GM18517 (cell line): ENCODE results near the gene LPAR5.

Experiments
- ATAC-seq: cut with Tn5 transposase; IDR thresholded peaks from one replicate; pipeline ENCODE4 v1.9.1; 2021; ENCODE audit warnings: mild to moderate bottlenecking, moderate library complexity; ENCODE audit not compliant: unreplicated experiment

LPAR5 gene

GRCh38 chr12:6635856-6636531 is at the start of gene LPAR5:
Gene LPAR5, minus strand, starts transcription at chr12:6635959. Its CDS starts 14,711 bp downstream, at chr12:6621248.
- ATAC-seq = no peak

DNA sequence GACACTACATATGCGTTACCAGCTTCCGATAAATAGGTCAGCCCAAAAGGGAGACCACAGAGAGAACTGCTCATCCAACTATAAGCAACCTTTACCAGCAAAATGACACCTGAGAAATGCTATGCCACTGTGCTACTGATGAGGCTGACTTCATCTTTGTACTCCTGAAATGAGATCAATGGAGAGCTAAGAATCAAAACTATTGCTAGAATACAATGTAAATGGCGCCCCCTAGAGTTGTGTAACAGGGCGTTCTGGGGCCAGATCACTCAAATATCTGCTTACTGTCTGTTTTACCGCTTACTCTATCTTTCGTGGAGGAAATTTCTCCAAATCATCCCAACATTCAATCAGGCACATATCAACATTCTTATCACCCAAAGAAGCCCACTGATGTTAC is 48.9 kb upstream of the LPAR5 start:
- no peak for ATAC-seq

- no peak for ATAC-seq
Measured at GRCh38 chr12:6676962-6677361, 41.2 kb upstream of the LPAR5 start.

DNA sequence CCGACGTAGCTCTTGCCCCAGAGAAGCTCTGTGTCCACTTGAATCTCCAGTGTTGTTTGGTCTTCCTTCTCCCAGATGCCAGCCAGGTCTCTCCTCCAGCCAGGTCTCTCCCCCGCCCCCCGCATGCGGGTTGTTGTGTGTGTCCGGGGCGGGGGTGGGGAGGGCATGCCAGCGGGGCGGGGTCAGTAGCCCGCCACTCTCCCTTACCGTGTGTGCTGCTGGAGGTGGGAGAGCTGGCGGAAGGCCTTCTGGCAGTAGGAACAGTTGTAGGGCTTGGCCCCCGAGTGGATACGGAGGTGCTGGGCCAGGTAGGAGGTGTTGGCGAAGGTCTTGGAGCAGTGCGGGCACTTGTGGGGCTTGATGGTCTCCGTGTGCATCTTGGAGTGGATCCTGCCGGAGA is 36.4 kb upstream of the LPAR5 start:
- no peak for ATAC-seq

DNA sequence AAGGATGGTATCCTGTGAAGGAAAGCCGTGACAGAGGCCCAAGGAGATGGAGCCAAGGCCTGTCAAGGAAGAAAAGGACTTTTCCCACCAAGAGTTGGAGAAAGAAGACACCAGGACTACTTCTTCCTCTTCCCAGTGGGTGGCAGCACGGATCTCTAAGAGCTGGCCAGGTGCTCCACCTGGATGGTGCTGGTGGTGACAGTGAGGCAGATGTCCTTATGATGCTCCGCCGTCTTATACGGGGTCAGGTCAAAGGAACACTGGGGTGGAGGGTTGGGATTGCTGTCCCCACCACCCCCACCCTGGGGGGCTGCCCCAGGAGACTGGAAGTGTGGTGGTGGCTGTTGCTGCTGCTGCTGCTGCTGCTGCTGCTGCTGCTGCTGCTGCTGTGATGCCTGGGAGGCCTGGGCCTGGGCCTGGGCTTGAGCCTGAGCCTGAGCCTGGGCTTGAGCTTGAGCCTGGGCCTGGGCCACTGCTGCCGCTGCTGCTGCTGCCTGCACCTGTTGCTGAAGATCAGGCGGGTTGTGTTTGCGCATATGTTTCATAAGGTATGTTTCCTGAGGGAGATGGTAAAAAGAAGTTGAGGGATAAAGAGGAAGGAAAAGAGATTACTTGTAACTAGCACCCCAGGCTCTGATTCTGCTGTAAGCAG is 31.9 kb upstream of the LPAR5 start:
- no peak for ATAC-seq

GRCh38 chr12:6666211-6666610 is 30.5 kb upstream of the LPAR5 start:
- no peak for ATAC-seq

DNA sequence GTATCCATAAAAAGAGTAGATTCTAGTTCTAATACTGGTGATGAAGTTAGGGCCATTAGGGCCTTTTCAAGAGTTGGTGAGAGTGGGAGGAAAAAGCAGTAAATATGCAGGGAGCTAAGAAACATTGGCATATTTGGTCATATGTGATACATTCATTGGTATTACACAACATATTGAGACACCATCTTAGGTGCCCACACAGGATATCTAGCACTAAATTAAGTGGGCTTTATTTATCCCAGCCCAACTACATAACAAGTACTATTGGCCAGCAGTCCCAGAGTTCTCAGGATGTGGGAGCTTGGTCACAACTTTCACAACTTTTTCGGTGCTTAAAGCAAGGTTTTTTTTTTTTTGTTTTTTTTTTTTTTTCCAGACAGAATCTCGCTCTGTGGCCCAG is 29.1 kb upstream of the LPAR5 start:
- ATAC-seq = no peak

DNA sequence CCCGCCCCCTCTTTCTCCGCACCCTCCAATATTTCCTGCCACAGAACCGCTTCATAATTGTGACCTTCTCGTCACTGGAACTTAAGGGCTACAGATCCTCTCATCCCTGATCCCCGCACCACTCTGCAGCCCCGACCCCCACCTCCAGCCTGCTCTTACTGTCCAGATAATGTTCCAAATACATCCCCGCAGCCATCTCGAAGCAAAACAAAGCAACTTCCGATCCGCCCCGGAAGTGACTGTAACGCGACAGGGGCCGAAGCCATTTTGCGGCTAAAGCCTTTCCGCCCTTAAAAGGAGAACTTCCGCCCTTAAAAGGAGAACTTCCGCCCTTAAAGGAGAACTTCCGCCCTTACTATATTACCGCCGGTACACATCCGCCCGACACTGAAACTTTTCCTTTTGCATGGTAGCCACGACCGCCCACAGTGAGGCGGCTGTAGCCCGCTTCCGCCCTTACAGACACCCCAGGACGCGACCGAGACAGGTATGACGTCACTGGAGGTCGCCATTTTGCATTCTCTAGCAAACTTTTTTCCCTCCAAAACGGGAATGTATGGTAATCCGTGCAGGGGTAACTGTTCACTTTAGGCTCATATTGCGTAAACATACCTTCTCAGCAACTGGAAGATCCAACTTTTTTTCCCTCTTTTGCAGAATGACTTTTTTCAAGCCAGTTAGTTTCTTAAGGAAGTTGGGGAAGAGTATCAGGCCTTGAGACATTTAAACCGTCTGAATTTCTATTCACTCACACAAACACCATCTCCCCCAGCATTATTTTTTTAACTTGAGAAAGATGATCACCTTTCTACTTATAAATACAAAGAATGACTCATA is 27.4 kb upstream of the LPAR5 start, which contains the start of gene ING4:
ING4 (minus strand) TSS at position 214 of the 837 bp plus-strand sequence; CDS start at position 196, 18 bp downstream.
- ATAC-seq = peak; percentile 97

GRCh38 chr12:6662602-6662905 is 26.8 kb upstream of the LPAR5 start:
- no peak for ATAC-seq

GRCh38 chr12:6653987-6654386 is 18.2 kb upstream of the LPAR5 start:
- no peak for ATAC-seq

- no peak for ATAC-seq
Measured at GRCh38 chr12:6653342-6653741, 17.6 kb upstream of the LPAR5 start.

GRCh38 chr12:6652391-6652790 is 16.6 kb upstream of the LPAR5 start:
- ATAC-seq = no peak

- no peak for ATAC-seq
Measured at GRCh38 chr12:6650832-6651231, 15.1 kb upstream of the LPAR5 start.

GRCh38 chr12:6647083-6647604 is 11.4 kb upstream of the LPAR5 start, which contains the start of gene ACRBP:
Gene ACRBP, minus strand, starts transcription at chr12:6647432. Its CDS starts 66 bp downstream, at chr12:6647366.
- peak; percentile 57 for ATAC-seq

DNA sequence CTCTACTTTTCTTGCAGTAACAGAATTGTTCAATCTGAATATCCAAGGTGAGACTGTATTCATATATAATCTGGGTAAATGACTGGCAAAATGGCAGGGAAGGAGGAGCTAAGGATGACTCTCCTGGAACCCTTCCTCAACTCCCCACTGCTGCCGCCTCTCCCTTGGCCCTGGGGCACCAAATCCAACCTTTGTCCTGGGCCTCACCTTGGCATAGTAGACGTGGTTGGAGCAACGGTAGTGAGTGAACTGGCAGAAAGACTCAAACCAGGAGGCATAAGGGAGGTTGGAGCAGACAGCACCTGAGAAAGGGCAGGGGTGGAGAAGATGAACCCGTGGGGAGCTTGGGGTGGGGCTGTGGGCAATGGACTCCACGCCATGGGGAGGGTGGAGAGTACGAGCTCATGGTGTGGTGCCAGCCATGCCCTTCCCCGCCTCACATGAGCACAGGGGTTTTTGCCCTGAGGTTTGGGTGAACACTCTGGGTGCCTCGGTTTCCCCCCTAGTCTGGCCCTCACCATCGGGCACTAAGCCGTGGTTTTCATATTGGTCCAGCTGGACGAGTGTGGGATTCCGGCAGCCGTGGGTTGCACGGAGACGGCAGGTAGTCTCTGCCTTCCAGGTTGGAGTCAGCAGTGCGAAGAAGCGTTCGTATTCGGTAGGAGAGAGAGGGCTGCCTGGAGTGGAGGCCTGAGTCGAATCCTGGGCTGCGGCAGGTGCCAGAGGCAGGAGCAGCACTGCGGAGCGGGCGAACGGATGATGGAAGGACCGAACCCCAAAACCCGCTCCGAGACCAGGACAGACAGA is 10.7 kb upstream of the LPAR5 start:
- ATAC-seq = no peak

DNA sequence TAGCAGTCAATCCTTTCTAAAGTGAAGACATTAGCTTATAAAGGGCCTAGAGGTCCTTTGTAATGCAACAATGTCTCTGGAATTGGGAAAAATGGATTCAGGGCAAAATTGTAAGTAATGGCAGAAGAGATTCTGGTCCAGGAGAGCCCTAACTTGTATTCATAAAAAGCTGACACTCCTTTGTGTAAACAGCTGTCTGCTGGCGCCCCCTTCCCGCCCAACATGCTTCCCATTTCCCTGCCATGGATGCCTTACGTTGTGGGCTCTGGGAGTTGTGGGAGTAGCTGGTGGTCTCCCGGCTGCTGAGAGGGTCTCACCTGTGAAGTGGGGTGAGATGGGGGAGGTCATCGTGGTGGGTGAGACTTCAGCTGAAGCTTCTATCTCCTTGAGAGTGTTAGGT is 9.1 kb upstream of the LPAR5 start:
- ATAC-seq = no peak

GRCh38 chr12:6644257-6644596 is 8.5 kb upstream of the LPAR5 start:
- no peak for ATAC-seq

- no peak for ATAC-seq
Measured at GRCh38 chr12:6643569-6644256, 8.0 kb upstream of the LPAR5 start.

- no peak for ATAC-seq
Measured at GRCh38 chr12:6641131-6641530, 5.4 kb upstream of the LPAR5 start.

- ATAC-seq = no peak
Measured at GRCh38 chr12:6640497-6640896, 4.7 kb upstream of the LPAR5 start.
